Upper lobe of left lung (tissue), 4 donors: Measurements from ENCODE around the gene EPHB3.

Experiments
- CTCF ChIP-seq, 6 experiments: fragments of 450-650 bp in 4 of 6; fragments of 200-600 bp in 2 of 6; sonication (generic) in 2 of 6; IDR thresholded peaks; one replicate each; pipeline ENCODE4 v1.5.1; 2016 to 2019; ENCODE audit warnings: antibody characterized with exemption in 6 of 6
- POLR2A ChIP-seq, 4 donors: fragments of 450-650 bp; IDR thresholded peaks; one replicate each; pipeline ENCODE4 v1.5.1; 2016 to 2017; ENCODE audit warnings: antibody characterized with exemption in 4 of 4, mild to moderate bottlenecking in 2 of 4
- POLR2AphosphoS5 ChIP-seq, 2 donors: sonication (generic); formaldehyde crosslinking; IDR thresholded peaks; one replicate each; pipeline ENCODE4 v1.5.1; 2017; ENCODE audit warnings: antibody characterized with exemption in 2 of 2

GRCh38 chr3:184593220-184593927, 31.8 kb downstream of the EPHB3 start:
- TF ChIP-seq CTCF (IDR thresholded peaks at IDR 0.05): no peak
- no peak for TF ChIP-seq POLR2A (IDR thresholded peaks at IDR 0.05)
- TF ChIP-seq POLR2AphosphoS5 (IDR thresholded peaks at IDR 0.05): no peak
